ENCODE data around the gene KCNMA1.
"Not testable (repeated sequence)": the region's sequence is repeated elsewhere in the genome, so short reads cannot be mapped to it uniquely, and the experiment has no call there.

The KCNMA1 gene

GRCh38 chr10:77661674-77662073 lies 24.1 kb upstream of the KCNMA1 start:
- no peak for DNase-seq

GRCh38 chr10:77661100-77661499 lies 23.5 kb upstream of the KCNMA1 start:
- DNase-seq: no peak

GRCh38 chr10:77659046-77659670 lies 21.6 kb upstream of the KCNMA1 start:
- DNase-seq: not testable (repeated sequence)

GRCh38 chr10:77653210-77653609 lies 15.6 kb upstream of the KCNMA1 start:
- no peak for DNase-seq

- DNase-seq: no peak
These were observed 12.0 kb upstream of the KCNMA1 start for GRCh38 chr10:77649333-77650331.

GRCh38 chr10:77648472-77648871 lies 10.9 kb upstream of the KCNMA1 start:
- DNase-seq: no peak

GRCh38 chr10:77647543-77648293 lies 10.1 kb upstream of the KCNMA1 start:
- no peak for DNase-seq

- DNase-seq: no peak
These were observed 7.1 kb upstream of the KCNMA1 start for GRCh38 chr10:77644557-77645243.

- peak; percentile 63 for DNase-seq
These were observed 6.3 kb upstream of the KCNMA1 start for GRCh38 chr10:77643795-77644468.

- DNase-seq: peak; percentile 85
These were observed 4.3 kb upstream of the KCNMA1 start for GRCh38 chr10:77641788-77642397.

GRCh38 chr10:77641344-77641743 lies 3.7 kb upstream of the KCNMA1 start:
- no peak for DNase-seq

GRCh38 chr10:77640167-77640566 lies 2.6 kb upstream of the KCNMA1 start:
- DNase-seq: no peak

GRCh38 chr10:77639756-77640155 lies 2.1 kb upstream of the KCNMA1 start:
- no peak for DNase-seq

GRCh38 chr10:77638321-77639101 lies 903 bp upstream of the KCNMA1 start:
- no peak for DNase-seq

- DNase-seq: no peak
These were observed 559 bp downstream of the KCNMA1 start for GRCh38 chr10:77636967-77637531.

GRCh38 chr10:77636282-77636966 lies 1.2 kb downstream of the KCNMA1 start:
- DNase-seq: no peak

- DNase-seq: no peak
These were observed 2.0 kb downstream of the KCNMA1 start for GRCh38 chr10:77635402-77636227.

- no peak for DNase-seq
These were observed 2.7 kb downstream of the KCNMA1 start for GRCh38 chr10:77634939-77635338.

- no peak for DNase-seq
These were observed 4.2 kb downstream of the KCNMA1 start for GRCh38 chr10:77633376-77633775.
